ENCODE results near the gene MAN2A1.
A peak's percentile ranks its signal among the peaks of the same experiment; 100 is the strongest.

MAN2A1 gene

GRCh38 chr5:109865637-109866036, 175.9 kb downstream of the MAN2A1 start:
- DNase-seq (ENCODE audit: low spot score) (no peak), ATAC-seq (ENCODE audit: low read depth) (peak; percentile 77)
- Histone ChIP-seq H3K27ac (ENCODE audit: poor library complexity, severe bottlenecking) (peak overlapping the region; percentile 23), H3K36me3 (ENCODE audit: low read depth) (peaks cover 58% of the 10 kb centered on the region), H3K9me3 (ENCODE audit: severe bottlenecking) (no peaks in the 10 kb centered on the region), H3K4me3 (ENCODE audit: severe bottlenecking) (no peak overlapping the region), H3K4me1 (ENCODE audit: insufficient read depth, poor library complexity, severe bottlenecking) (no peaks in the 10 kb centered on the region), H3K27me3 (ENCODE audit: insufficient read depth, poor library complexity, severe bottlenecking) (no peaks in the 10 kb centered on the region)
- no peak for TF ChIP-seq CTCF (IDR thresholded peaks at IDR 0.05; ENCODE audit: poor library complexity, severe bottlenecking)

GRCh38 chr5:109866051-109866450, 176.3 kb downstream of the MAN2A1 start:
- peak; percentile 58 for ATAC-seq (ENCODE audit: low read depth)
- Histone ChIP-seq H3K27me3 (ENCODE audit: insufficient read depth, poor library complexity, severe bottlenecking) (no peaks in the 10 kb centered on the region), H3K4me1 (ENCODE audit: insufficient read depth, poor library complexity, severe bottlenecking) (no peaks in the 10 kb centered on the region), H3K27ac (ENCODE audit: poor library complexity, severe bottlenecking) (peak overlapping the region; percentile 23), H3K36me3 (ENCODE audit: low read depth) (peaks cover 54% of the 10 kb centered on the region), H3K9me3 (ENCODE audit: severe bottlenecking) (no peaks in the 10 kb centered on the region), H3K4me3 (ENCODE audit: severe bottlenecking) (no peak overlapping the region)
- no peak for DNase-seq (ENCODE audit: low spot score)
- TF ChIP-seq CTCF (IDR thresholded peaks at IDR 0.05; ENCODE audit: poor library complexity, severe bottlenecking) = no peak

GRCh38 chr5:109868737-109869136, 179.0 kb downstream of the MAN2A1 start:
- no peak overlapping the region for H3K27ac ChIP-seq (ENCODE audit: poor library complexity, severe bottlenecking)
- DNase-seq (ENCODE audit: low spot score) (no peak), ATAC-seq (ENCODE audit: low read depth) (no peak)
- no peak overlapping the region for H3K4me3 ChIP-seq (ENCODE audit: severe bottlenecking)
- peaks cover 36% of the 10 kb centered on the region for H3K36me3 ChIP-seq (ENCODE audit: low read depth)
- H3K9me3 ChIP-seq (ENCODE audit: severe bottlenecking) = no peaks in the 10 kb centered on the region
- no peaks in the 10 kb centered on the region for H3K4me1 ChIP-seq (ENCODE audit: insufficient read depth, poor library complexity, severe bottlenecking)
- H3K27me3 ChIP-seq (ENCODE audit: insufficient read depth, poor library complexity, severe bottlenecking) = no peaks in the 10 kb centered on the region
- no peak for TF ChIP-seq CTCF (IDR thresholded peaks at IDR 0.05; ENCODE audit: poor library complexity, severe bottlenecking)

GRCh38 chr5:109873687-109874086, 184.0 kb downstream of the MAN2A1 start:
- H3K4me3 ChIP-seq (ENCODE audit: severe bottlenecking) = no peak overlapping the region
- DNase-seq (ENCODE audit: low spot score) (no peak), ATAC-seq (ENCODE audit: low read depth) (no peak)
- TF ChIP-seq CTCF (IDR thresholded peaks at IDR 0.05; ENCODE audit: poor library complexity, severe bottlenecking) = no peak
- H3K36me3 ChIP-seq (ENCODE audit: low read depth) = peaks cover 7% of the 10 kb centered on the region; the same call in 1 of the 2 replicates
- no peaks in the 10 kb centered on the region for H3K27me3 ChIP-seq (ENCODE audit: insufficient read depth, poor library complexity, severe bottlenecking)
- peaks cover 13% of the 10 kb centered on the region for H3K4me1 ChIP-seq (ENCODE audit: insufficient read depth, poor library complexity, severe bottlenecking)
- no peak overlapping the region for H3K27ac ChIP-seq (ENCODE audit: poor library complexity, severe bottlenecking)
- H3K9me3 ChIP-seq (ENCODE audit: severe bottlenecking) = no peaks in the 10 kb centered on the region

- no peaks in the 10 kb centered on the region for H3K27me3 ChIP-seq (ENCODE audit: insufficient read depth, poor library complexity, severe bottlenecking)
- H3K4me1 ChIP-seq (ENCODE audit: insufficient read depth, poor library complexity, severe bottlenecking) = peaks cover 13% of the 10 kb centered on the region
- H3K4me3 ChIP-seq (ENCODE audit: severe bottlenecking) = no peak overlapping the region
- no peaks in the 10 kb centered on the region for H3K9me3 ChIP-seq (ENCODE audit: severe bottlenecking)
- H3K27ac ChIP-seq (ENCODE audit: poor library complexity, severe bottlenecking) = no peak overlapping the region
- DNase-seq (ENCODE audit: low spot score) = no peak
- H3K36me3 ChIP-seq (ENCODE audit: low read depth) = peaks cover 3% of the 10 kb centered on the region; the same call in 1 of the 2 replicates
- no peak for ATAC-seq (ENCODE audit: low read depth)
- TF ChIP-seq CTCF (IDR thresholded peaks at IDR 0.05; ENCODE audit: poor library complexity, severe bottlenecking) = no peak
Measured at GRCh38 chr5:109874108-109874507, 184.4 kb downstream of the MAN2A1 start.

Measured in RWPE2 (cell line).